Measurements from ENCODE around the gene ESYT3.

- no peak for TF ChIP-seq CTCF (conservative IDR thresholded peaks at IDR 0.05; ENCODE audit: low read depth in 2 of 2)
- no peak for TF ChIP-seq EZH2 (IDR thresholded peaks at IDR 0.05; ENCODE audit: low read depth, unreplicated experiment)
- TF ChIP-seq POLR2AphosphoS5 (IDR thresholded peaks at IDR 0.05; ENCODE audit: low read depth) = no peak
- TF ChIP-seq JUNB (IDR thresholded peaks at IDR 0.05; ENCODE audit: unreplicated experiment) = no peak
Observed at GRCh38 chr3:138477801-138478200, 43.4 kb downstream of the ESYT3 start.
